Measurements from ENCODE around the gene LTBP1. TPM values are rescaled to one million over a fixed set of nuclear protein-coding genes. Genes with fewer than 3 reads are reported as not detected.

LTBP1 gene
- total and polyA plus RNA-seq, 4 donors = 5.8 to 57.6 (median 10.2) TPM

GRCh38 chr2:32901313-32901712 is 45.4 kb upstream of the LTBP1 start:
- TF ChIP-seq RAD21 (IDR thresholded peaks at IDR 0.05) (no peak), CTCF (IDR thresholded peaks at IDR 0.05; ENCODE audit: low read depth, low read length, missing input control) (no peak), ATF3 (IDR thresholded peaks at IDR 0.05) (no peak), REST (IDR thresholded peaks at IDR 0.05) (no peak), JUND (IDR thresholded peaks at IDR 0.05) (no peak), FOXA1 (IDR thresholded peaks at IDR 0.05) (no peak), SP1 (IDR thresholded peaks at IDR 0.05) (no peak), MAX (IDR thresholded peaks at IDR 0.05) (no peak), TAF1 (conservative IDR thresholded peaks at IDR 0.05) (no peak), ZBTB33 (IDR thresholded peaks at IDR 0.05) (no peak), YY1 (IDR thresholded peaks at IDR 0.05) (no peak), HNF4A (conservative IDR thresholded peaks at IDR 0.05) (no peak), RXRA (IDR thresholded peaks at IDR 0.05) (no peak), FOXA2 (IDR thresholded peaks at IDR 0.05) (no peak), NR2F2 (IDR thresholded peaks at IDR 0.05) (no peak), EGR1 (IDR thresholded peaks at IDR 0.05; ENCODE audit: low read depth in 2 of 2) (no peak), HNF4G (IDR thresholded peaks at IDR 0.05) (no peak), GABPA (IDR thresholded peaks at IDR 0.05 in 1 of 2, conservative IDR thresholded peaks at IDR 0.05 in 1 of 2) (no peak)
- Histone ChIP-seq H3K4me3 (ENCODE audit: low read depth in 1 of 3, low read length in 3 of 3) (no peak overlapping the region), H3K4me1 (ENCODE audit: control insufficient read depth in 4 of 4, insufficient read depth in 4 of 4, low read length in 3 of 4) (no peaks in the 10 kb centered on the region), H3K36me3 (ENCODE audit: control insufficient read depth in 4 of 4, insufficient read depth in 3 of 4, low read depth in 1 of 4, low read length in 3 of 4) (no peaks in the 10 kb centered on the region), H3K9ac (ENCODE audit: low read depth in 1 of 2, low read length in 2 of 2) (no peak overlapping the region), H3K9me3 (ENCODE audit: control insufficient read depth in 4 of 4, low read length in 3 of 4) (peaks cover 0 to 3% (median 0%) of the 10 kb centered on the region in 4 donors), H3K27me3 (ENCODE audit: control insufficient read depth in 4 of 4, insufficient read depth in 4 of 4, low read length in 3 of 4) (no peaks in the 10 kb centered on the region), H3K27ac (ENCODE audit: low read depth in 1 of 2, low read length in 2 of 2) (no peak overlapping the region)
- 74% methylated on average over 7 of the region's 7 CpGs for WGBS
- no peak for DNase-seq (ENCODE audit: low spot score)

Data from liver (tissue), 9 donors.